Measurements from ENCODE around the gene TMPRSS3.

TMPRSS3 gene

DNA sequence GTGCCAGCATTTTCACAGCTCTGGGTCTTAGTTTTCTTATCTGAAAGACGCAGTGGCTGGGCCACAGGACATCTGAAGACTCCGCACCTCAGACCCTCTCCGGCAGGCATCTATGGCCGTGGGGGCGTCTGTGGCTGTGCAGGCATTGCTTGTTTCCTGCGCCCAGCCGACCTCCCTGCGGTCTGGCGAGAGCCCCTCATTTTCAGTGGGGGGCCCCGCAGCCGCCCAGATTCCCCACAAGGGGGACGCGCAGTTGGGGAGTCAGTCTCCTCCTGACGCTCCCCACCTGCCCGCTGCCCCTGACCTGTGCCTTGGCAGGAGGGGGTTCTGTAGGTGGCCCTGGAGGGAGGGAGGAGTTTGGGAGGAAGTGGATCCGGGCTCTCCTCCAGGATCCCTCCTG, 26.0 kb downstream of the TMPRSS3 start:
- DNase-seq, result no peak

DNA sequence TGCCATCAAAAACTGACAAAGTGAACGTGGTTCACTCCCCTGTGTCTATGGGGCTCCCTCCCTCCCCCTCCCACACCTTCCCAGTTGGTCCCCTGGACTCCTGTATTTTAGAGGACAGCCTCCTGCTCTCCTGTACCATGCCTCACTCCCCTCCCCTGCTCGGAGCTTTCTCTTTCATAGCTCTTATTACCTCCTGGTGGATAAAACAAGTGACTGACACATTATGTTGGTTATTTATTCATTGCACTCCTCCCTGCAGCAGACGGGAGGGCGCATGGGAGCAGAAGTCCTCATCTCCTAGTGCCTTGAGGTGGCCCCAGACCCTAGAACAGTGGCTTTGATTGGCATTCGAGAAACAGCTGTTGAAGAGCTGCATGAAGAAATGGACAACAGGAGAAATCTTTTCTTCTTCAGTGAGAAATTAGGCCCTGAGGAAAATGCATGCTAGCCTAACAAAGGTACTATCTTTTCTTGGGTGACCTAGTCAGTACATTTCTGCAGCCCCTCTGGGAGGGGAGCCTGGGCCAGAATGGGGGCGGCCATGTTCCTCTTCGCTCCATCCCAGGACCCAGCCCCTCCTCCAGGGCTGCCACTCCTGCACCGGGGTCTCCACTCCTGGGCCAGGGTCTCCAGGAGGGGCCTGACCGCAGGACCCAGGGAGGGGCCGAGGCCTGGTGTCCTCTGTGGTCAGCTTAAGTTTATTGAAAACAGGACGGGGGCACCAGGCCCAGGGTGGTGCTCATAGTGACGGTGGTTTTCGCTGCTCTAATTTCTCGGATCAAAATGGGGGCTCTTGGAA, 28.3 kb downstream of the TMPRSS3 start:
- DNase-seq, result no peak

DNA sequence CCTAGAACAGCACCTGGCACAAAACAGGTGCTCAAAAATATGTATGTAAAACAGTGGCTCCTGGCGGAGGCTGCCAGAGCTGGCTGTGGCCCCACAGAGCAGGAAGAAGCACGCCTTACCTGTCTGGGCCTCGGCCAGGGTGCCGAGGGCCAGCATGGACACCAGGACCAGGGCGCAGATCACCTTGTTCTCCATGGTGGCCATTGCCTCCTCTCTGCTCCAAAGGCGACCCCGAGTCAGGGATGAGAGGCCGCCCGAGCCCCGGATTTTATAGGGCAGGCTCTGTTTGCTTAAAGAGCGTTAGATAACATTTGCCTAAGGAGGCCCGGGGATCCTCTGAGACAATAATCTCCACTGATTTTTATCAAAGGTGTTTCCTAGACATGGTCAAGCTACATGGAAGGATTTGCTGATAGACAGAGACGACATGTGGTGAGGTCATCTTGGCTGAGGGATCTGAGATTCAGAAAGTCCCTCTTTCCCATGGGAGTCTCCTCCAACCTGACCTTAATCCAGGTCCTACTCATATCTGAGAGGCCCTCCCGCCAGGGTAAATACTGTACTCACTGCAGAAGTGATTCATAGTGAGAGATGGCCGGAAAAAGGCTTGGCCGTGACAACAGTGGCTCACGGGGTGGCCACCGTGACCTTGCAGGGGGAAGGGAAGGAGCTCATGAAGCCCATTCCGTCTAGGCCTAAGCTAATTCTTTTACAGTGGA, 29.4 kb downstream of the TMPRSS3 start, which contains the start of gene TFF1:
Gene TFF1 (minus strand): TSS at position 244 of the 719 bp plus-strand sequence. CDS start 40 bp downstream, at position 204.
- DNase-seq, result no peak

DNA sequence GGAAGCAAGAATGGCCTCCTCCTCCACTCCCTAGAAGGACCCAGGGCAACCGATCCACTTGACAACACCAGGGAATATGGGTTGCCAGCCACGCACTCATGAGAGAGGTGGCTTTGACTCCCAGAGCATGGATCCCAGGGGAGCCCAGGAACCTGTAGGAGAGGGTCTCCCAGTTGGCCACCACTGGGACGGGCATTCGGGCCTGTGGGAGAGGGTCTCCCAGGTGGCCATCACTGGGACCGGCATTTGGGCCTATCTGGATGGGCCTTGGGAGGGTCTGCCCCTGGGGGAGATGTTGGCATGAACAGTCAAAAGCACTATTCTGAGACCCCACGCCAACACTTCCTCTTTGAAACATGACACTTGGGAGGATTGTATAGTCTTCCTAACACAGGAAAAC, 30.1 kb downstream of the TMPRSS3 start:
- no peak for DNase-seq

DNA sequence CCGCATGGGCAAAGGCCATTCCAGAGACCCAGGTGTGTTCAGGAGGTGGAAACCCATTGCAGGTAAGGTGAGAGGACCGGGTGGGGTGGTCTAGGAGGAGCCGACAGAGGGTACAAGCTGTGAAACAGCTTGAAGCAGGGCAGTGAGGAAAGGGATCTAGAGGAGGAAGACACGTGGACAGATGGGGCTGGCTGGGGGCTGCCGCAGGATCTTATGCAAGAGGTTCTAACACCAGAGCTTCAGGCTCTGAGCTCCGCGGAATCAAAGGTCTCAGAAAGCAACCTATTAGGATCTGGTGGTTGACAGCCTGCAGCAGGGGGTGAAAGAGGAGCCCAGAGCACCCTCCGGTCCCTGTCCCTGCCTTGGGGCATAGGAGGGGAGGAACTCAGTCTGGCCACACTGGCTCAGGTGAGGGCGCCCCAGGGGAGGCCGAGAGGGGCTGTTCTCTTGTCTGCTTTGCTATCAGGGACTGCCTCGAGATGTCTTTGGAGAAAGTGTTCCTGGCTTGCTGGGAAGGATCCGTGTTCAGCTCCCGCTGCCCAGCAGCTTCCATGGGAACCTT, 31.5 kb downstream of the TMPRSS3 start:
- DNase-seq, result no peak

DNA sequence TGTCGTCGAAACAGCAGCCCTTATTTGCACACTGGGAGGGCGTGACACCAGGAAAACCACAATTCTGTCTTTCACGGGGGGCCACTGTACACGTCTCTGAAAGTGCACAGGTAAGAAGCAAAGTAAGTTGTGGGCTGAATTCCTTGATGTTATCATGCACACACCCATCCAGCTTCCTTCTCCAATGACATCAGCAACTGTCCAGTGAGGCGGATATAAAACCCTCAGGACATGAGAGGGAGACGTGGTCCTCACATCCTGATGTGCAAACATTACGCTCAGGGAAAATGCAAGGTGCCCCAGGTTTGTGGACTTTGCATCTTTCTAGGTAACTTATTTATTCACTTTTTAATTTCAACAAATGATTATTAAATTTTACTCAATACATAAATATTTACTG, 32.5 kb downstream of the TMPRSS3 start:
- no peak for DNase-seq

DNA sequence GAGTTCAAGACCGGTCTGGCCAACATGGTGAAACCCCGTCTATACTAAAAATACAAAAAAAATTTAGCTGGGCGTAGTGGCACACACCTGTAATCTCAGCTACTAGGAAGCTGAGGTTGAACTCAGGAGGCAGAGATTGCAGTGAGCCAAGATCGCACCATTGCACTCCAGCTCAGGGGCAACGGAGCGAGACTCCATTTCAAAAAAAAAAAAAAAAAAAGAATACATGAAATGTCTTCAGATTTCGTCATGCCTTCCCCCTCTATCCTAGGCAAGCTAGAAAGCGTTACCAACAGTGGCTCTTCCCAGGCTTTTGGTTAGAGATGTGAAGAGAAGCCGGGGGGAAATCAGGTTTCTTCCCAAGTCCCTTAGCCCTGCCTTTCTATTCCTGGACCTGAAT, 33.2 kb downstream of the TMPRSS3 start:
- DNase-seq, result no peak

DNA sequence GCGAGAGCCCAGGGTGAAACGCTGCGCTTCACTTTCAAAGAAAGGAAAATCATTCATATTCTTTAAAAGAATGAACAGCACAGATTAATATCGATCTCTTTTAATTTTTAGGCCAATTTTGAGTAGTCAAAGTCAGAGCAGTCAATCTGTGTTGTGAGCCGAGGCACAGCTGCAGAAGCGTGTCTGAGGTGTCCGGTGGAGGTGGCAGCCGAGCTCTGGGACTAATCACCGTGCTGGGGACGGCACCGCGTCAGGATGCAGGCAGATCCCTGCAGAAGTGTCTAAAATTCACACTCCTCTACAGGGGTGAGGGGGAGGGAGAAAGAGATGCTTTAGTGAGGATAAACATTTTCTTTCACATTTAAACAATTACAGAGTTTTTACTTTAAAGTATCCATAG, 33.7 kb downstream of the TMPRSS3 start:
- no peak for DNase-seq

DNA sequence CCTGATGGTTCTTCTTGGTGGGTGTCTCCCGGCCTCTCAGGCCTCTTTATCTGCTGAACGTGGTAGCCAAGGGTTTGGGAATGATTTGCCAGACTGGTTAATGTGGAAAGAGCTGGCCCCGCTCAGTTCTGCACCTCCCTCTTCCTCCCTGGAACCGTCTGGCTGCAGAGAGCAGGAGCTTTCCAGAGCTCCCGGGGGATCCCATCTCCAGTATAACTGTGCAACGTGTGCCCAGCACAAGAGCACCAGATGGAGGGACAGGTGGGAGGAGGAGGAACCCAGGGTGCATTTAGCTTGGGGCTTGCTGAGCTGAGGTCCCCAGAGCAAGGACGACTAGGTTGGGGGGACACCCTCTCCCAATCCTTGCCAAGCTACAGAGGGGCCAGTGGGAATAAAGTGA, 34.6 kb downstream of the TMPRSS3 start:
- DNase-seq, result no peak

DNA sequence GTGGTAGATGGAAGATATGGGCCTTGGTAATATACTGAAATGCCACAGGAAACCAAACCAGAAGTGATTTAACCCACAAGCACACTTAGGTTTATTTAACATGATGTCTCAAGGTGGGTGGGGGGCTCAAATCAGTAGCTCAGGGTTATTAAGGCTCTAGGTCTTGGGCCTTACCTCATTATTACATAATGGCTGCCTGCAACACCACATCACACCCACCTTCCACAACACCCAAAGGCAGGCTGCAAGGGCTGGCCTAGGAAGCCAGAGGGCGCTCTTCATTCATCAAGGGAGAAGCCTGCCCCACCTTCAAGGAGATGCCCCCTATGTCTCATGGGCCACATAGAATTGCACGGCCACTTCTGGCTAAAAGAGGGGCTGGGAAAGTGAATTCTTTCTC, 35.5 kb downstream of the TMPRSS3 start:
- DNase-seq, result peak; percentile 15

DNA sequence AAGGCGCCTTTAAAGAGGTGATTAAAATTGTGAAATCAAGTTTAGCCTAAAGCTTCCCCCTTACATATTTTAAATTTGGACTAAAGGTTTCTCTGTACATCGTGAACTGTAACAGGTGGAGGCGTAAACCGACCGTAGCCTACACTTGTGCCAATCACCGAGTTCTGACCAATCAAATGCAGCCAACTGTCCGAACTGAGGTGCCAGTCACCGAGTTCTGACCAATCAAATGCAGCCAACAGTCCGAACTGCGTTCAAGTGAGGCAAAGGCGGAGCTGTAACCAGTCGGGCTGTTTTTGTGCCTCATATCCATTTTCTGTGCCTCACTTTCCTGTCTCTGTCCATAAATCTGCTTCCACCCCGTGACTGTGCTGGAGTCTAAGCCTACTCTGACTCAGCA, 36.9 kb downstream of the TMPRSS3 start:
- DNase-seq, result no peak

DNA sequence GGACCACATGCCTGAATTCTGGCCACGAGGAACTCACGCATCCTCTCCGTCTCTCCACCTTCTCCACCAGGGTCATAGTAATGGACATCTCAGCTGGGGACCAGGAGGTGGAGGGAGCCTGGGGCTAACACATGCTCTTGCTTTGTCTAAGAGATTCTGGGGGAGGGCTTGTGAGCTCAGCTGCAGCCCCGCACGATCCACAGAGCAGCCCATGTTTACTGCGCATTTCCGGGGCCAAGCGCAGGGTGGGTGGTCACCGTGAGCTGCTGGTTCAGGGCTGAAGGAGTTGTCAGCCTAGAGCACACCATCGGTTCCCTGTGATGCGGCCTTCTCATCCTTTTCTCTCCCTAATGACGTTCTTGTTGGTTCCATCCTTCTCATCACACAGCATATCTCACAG, 37.6 kb downstream of the TMPRSS3 start:
- no peak for DNase-seq

DNA sequence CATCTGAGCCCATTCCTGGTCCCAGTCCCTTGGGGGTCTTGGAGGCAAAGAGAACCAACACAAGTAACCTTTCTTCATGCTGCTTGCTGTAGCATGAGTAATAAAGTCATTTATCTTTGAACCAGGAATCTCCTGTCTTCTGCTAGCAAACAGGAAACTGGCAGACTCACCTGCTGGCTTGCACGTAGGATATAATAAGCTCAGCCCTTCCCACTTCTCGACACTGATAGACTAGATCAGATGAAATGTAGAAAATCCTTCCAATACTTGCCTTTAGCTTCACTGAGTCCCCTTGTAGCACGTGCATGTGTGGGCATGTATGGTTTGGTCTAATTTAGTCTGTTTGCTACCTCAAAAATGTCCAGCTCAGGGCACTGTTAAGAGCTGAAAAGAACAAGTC, 38.5 kb downstream of the TMPRSS3 start:
- no peak for DNase-seq

DNA sequence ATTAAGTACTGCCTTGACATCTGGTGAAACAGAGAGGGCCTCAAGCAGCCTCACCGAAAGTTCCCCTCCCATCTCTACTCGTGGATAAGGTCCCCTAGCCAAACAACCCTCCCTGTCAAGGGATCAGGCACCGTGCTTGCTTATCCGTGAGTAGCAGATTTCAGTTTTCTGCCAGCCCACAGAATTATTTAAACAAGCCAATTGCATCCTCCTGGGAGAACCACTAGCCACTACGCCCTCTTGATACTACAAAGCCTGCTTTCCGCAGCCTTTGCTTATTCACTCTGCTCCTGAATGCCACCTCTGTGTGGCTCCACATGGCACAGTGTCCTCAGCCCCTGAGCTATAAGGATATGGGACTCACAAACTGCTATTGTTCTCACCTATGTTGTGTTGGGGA, 39.2 kb downstream of the TMPRSS3 start:
- no peak for DNase-seq

DNA sequence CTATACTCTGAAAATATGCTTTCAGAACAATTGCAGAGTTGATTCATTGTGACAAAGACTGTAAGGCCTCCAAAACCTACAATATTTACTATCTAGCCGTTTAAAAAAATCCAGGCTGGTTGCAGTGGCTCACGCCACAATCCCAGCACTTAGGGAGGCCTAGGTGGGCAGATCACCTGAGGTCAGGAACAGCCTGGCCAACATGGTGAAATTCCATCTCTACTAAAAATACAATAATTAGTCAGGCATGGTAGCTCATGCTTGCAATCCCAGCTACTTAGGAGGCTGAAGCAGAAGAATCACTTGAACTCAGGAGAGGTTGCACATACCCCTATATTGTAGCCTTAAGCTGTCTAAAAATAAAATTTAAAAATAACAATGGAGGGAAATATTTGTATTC, 39.8 kb downstream of the TMPRSS3 start:
- DNase-seq, result no peak

DNA sequence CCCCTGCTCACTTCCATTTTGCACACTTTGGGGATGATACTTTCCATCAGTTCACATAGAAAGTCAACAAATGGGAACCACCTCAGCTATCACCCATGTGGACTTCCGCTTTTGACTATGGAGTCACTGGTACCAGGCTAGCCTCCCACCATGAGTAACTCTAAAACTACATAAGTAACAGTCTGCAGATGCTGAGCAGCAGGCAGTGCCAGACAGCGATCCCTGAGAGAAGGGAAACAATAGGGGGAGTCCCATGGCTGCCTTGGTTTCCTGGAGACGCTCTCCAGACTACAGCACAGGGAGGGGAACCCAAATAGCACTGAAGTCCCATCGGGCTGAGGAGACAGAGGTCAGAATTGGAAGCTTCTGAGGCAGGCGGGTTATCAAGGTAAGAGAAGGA, 42.2 kb downstream of the TMPRSS3 start:
- no peak for DNase-seq

DNA sequence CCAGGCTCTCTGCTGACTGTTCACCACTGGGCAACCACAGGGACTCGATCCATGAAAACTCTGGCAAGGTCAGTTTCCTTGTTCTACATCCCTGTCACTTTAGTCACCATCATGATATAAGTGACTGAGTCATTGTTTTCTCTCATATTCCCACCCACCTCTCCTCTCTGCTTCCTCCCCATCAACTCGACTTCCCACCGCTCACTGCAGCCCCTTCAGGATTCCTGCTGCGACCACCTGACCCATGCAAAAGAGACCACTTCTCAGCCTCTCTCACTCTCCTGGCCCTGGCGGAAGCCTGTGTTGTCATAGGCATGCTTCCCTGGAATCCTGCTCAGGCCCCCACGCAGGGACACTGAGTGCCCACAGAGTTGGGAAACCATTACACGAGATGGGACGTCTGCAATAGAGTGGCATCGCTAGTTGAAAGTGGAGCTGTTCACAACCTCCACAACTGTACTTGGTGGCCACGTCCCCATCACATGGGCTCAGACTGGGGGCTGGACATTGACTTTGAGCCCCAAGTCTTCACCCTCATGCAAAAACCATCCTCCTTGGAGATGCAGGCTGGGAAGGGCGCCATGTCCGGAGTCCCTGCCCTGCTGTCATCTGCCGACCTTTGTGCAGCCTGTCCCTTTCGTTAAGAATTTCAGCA, 43.3 kb downstream of the TMPRSS3 start:
- no peak for DNase-seq

DNA sequence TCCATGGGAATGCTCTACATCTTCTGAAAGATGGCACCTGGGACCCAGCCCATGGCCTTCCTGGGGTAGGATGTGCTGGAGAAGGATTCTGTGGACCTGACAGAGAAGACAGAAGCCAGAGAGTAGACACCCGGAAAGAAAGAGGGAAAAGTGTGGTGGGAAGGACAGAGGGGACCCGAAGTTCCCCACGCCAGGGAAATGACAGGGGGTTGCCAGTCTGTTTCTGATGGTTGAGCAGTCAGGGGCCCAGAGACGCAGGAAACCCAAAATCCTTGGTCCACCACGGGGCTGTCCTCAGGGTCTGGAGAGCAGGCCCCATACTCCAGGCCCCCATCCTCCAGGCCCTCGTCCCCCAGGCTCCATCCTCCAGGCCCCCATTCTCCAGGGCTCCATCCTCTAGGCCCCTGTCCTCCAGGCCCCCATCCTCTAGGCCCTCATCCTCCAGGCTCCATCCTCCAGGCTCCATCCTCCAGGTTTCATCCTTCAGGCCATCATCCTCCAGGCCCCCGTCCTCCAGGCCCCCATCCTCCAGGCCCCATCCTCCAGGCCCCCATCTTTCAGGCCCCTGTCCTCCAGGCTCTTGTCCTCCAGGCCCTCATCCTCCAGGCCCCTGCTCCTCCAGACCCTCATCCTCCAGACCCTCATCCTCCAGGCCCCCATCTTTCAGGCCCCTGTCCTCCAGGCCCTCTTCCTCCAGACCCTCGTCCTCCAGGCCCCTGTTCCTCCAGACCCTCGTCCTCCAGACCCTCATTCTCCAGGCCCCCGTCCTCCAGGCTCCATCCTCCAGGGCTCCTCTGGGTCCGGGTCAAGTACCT, 44.0 kb downstream of the TMPRSS3 start:
- DNase-seq, result no peak

DNA sequence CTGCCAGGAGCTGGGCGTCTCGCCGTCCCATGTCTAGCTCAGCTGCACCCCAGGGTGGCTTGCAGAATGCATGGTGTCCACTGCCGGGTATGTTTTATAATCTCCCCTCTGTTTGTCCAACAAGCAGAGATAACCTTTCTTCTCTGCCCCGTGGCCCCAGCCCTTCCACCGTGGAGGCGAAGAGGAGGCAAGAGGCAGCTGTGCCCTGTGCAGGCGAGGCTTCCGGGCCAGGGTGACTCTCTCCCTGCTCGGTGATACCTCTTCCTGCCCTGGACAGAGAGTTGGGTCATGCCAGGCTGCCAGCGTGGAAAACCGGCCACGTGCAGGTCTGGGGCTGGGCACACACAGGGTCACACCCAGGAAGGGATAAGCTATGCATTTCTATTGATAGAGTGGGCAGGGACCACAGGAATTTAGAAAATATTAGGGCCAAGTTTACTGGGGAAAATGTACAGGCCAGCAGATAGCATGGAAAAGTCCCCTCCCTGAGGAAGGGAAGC, 44.9 kb downstream of the TMPRSS3 start, which contains the start of gene TFF2:
Gene TFF2 (minus strand): TSS at position 68 of the 500 bp plus-strand sequence. CDS start 37 bp downstream, at position 31.
- no peak for DNase-seq

DNA sequence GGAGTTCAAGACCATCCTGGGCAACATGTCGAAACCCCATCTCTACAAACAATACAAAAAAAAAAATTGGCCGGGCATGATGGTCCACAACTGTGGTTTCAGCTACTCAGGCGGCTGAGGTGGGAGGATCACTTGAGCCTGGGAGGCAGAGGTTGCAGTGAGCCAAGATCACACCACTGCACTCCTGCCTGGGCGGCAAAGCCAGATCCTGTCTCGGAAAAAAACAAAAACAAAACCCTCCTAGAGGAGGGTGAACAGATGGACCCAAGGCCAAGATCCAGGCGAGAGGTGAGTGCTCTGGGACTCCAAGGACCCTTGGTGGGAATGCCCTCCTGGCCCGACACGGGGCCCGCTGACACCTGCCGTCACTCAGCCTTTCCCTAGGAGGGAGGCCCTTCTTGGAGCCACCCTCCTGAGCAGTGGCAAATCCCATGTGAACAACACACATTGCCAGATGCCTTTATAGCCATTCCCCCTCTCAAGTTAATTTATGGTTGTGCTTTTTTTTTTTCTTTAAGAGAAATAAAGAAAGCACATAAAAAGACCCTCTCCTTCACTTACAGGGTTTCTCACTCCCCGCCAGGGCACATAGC, 45.4 kb downstream of the TMPRSS3 start:
- DNase-seq, result no peak

DNA sequence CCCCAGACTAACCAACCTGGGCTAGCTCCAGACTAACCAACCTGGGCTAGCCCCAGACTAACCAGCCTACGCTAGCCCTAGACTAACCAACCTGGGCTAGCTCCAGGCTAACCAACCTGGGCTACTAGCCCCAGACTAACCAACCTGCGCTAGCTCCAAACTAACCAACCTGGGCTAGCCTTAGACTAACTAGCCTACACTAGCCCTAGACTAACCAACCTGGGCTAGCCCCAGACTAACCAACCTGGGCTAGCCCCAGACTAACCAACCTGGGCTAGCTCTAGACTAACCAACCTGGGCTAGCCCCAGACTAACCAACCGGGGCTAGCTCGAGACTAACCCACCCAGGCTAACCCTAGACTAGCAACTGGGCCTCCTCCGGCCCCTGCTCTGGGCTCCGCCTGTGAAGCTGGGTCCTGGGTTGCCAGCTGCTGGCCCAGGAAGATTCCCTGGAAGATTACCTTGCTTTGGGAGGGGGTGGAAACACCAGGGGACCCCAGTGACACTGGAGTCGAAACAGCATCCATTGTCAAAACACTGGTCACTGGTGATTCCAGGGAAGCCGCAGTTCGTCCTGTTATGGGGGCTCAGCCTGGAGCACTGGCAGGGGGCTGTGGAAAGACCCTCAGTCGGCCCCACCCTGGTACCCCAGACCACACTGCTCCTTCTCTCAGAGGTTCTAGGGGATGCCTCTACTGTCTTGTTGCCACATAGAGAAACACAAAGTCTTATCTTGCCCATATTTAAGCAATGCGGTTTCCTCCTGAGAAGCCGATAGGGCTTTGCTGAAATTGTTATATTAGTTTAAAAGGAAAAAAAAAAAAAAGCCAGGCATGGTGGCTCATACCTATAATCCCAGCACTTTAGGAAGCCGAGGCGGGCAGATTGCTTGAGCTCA, 46.2 kb downstream of the TMPRSS3 start:
- DNase-seq, result no peak

Measured in CD4-positive, alpha-beta T cell treated with Interleukin-17A for 4 hours (primary cell).